CD4-positive, alpha-beta T cell treated with Interleukin-15 for 1 hour (primary cell): ENCODE data around the gene NUDT19.

ENCODE experiments used
- DNase-seq: peaks from one replicate; pipeline ENCODE4 v3.0.0-alpha.2; 2020

The NUDT19 gene

GRCh38 chr19:32717496-32717895 lies 25.9 kb downstream of the NUDT19 start:
- no peak for DNase-seq

- DNase-seq, result no peak
These were observed 26.7 kb downstream of the NUDT19 start for GRCh38 chr19:32718286-32718685.

GRCh38 chr19:32719611-32720059 lies 28.0 kb downstream of the NUDT19 start, which contains the start of gene TDRD12:
TDRD12 (plus strand) TSS chr19:32719767; CDS start chr19:32720073, 306 bp downstream.
- no peak for DNase-seq

GRCh38 chr19:32720216-32720935 lies 28.8 kb downstream of the NUDT19 start:
- DNase-seq, result no peak

GRCh38 chr19:32720936-32721250 lies 29.3 kb downstream of the NUDT19 start:
- DNase-seq, result no peak

GRCh38 chr19:32735936-32736335 lies 44.3 kb downstream of the NUDT19 start:
- DNase-seq, result no peak

- DNase-seq, result no peak
These were observed 51.4 kb downstream of the NUDT19 start for GRCh38 chr19:32743021-32743420.

GRCh38 chr19:32743447-32743846 lies 51.8 kb downstream of the NUDT19 start:
- no peak for DNase-seq

GRCh38 chr19:32744555-32745325 lies 53.1 kb downstream of the NUDT19 start:
- no peak for DNase-seq

- peak; percentile 57 for DNase-seq
These were observed 54.1 kb downstream of the NUDT19 start for GRCh38 chr19:32745594-32746251.

- DNase-seq, result peak; percentile 69
These were observed 55.1 kb downstream of the NUDT19 start for GRCh38 chr19:32746631-32747196.

GRCh38 chr19:32748497-32748896 lies 56.9 kb downstream of the NUDT19 start:
- no peak for DNase-seq

- no peak for DNase-seq
These were observed 57.3 kb downstream of the NUDT19 start for GRCh38 chr19:32748948-32749347.

GRCh38 chr19:32749361-32749760 lies 57.7 kb downstream of the NUDT19 start:
- DNase-seq, result no peak

GRCh38 chr19:32750441-32751055 lies 58.9 kb downstream of the NUDT19 start:
- DNase-seq, result no peak

GRCh38 chr19:32751066-32751465 lies 59.4 kb downstream of the NUDT19 start:
- DNase-seq, result no peak

GRCh38 chr19:32757189-32757588 lies 65.6 kb downstream of the NUDT19 start:
- DNase-seq, result no peak
